GM23248 (cell line): ENCODE results near the gene C1D.

Source experiments
- EZH2 ChIP-seq: fragments of 200-600 bp; sonication (generic); IDR thresholded peaks from 2 replicates; pipeline ENCODE4 v1.6.1; 2018; ENCODE audit warnings: antibody characterized with exemption, mild to moderate bottlenecking; ENCODE audit not compliant: insufficient read depth, poor library complexity, severe bottlenecking
- EZH2phosphoT487 ChIP-seq: fragments of 200-600 bp; sonication (generic); IDR thresholded peaks from 2 replicates; pipeline ENCODE4 v1.6.1; 2018; ENCODE audit warnings: antibody characterized with exemption, moderate library complexity, mild to moderate bottlenecking, low read depth; ENCODE audit not compliant: insufficient read depth

DNA sequence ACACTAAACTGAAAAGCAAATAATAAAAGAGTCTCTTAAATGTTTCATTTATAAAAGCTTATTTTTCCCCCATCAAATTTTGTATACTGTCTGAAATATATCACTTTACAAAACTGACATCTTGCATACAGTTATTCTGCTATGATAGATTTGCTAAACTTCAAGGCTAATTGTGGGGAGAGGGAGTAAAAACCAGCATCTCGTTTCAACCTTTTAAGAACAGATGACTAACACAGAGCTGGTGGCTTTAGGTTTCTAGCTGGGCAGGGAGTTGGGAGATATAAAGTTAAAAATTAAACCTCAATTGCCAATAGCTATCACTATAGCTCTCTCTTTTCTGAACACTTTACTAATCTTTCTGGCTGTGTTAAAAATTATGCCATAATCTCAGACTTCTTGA lies 23.5 kb downstream of the C1D start:
- no peak for TF ChIP-seq EZH2
- TF ChIP-seq EZH2phosphoT487 = no peak
